HCT116 (cell line): ENCODE results near the gene ECE1. TPM values are rescaled to one million over a fixed set of nuclear protein-coding genes. Genes with fewer than 3 reads are reported as not detected.

Experiments used
- ATAC-seq: fragments of 200-7000 bp; cut with Tn5 transposase; 2 replicates; pipeline ENCODE4 v1.9.1; 2020; ENCODE audit warnings: mild to moderate bottlenecking, moderate library complexity
- BruUV-seq: library from RNA; stranded (reverse); fragments of 400-500 nt; replicated peaks from 2 replicates; lab custom pipeline; 2021; lab: Mats Ljungman, UMichigan
- CTCF ChIA-PET: fragments of 300-600 bp; sonication (Branson Sonifier 250); formaldehyde crosslinking; loops from one replicate; lab custom pipeline; 2021; ENCODE audit warnings: antibody characterized with exemption; lab: Charles Lee
- POLR2A ChIA-PET: fragments of 300-600, 350-600 bp; sonication (Branson Sonifier 250); formaldehyde crosslinking; loops from one replicate; lab custom pipeline; 2021; ENCODE audit warnings: antibody characterized with exemption; lab: Charles Lee
- RAD21 ChIA-PET, 2 experiments: fragments of 300-600 bp; sonication (Branson Sonifier 250); formaldehyde crosslinking; loops; one replicate each; lab custom pipeline; 2023; ENCODE audit warnings: low total read pairs in 2 of 2; ENCODE audit not compliant: uncharacterized antibody in 2 of 2, unreplicated experiment in 2 of 2, low non-redundant PET in 1 of 2; lab: Charles Lee
- DNase-seq: peaks from one replicate; pipeline ENCODE4 v3.0.0-alpha.2; 2010; ENCODE audit warnings: low read depth, low spot score
- H2AFZ ChIP-seq: fragments of 200-600 bp; shearing (Covaris generic), sonication (generic); 2 replicates; pipeline ENCODE4 v1.6.1; 2017; ENCODE audit warnings: low read depth, mixed run types, mixed read lengths, antibody characterized with exemption, low read length; ENCODE audit not compliant: poor library complexity, severe bottlenecking
- H3K27ac ChIP-seq: 2 replicates; pipeline ENCODE4 v1.5.1; 2012; ENCODE audit warnings: low read depth, low read length
- H3K27me3 ChIP-seq: fragments of 200-600 bp; sonication (generic); 2 replicates; pipeline ENCODE4 v1.6.1; 2016; ENCODE audit warnings: mixed run types, low read length, mixed read lengths; ENCODE audit not compliant: insufficient read depth
- H3K36me3 ChIP-seq, 2 experiments: fragments of 200-500 bp in 1 of 2; fragments of 200-600 bp in 1 of 2; sonication (Bioruptor generic) in 1 of 2; sonication (generic) in 1 of 2; 2 replicates each; pipeline versions ENCODE4 v1.5.1 to v1.6.1; 2014 to 2016; ENCODE audit warnings: low read length in 2 of 2, inconsistent platforms in 1 of 2, mixed read lengths in 1 of 2, mixed run types in 1 of 2; ENCODE audit not compliant: insufficient read depth in 2 of 2, control insufficient read depth in 1 of 2
- H3K4me1 ChIP-seq, 2 experiments: fragments of 200-600 bp in 1 of 2; sonication (generic) in 1 of 2; 2 replicates each; pipeline versions ENCODE4 v1.5.1 to v1.6.1; 2012 to 2017; ENCODE audit warnings: low read length in 2 of 2, inconsistent platforms in 1 of 2, mild to moderate bottlenecking in 1 of 2, mixed read lengths in 1 of 2, mixed run types in 1 of 2, moderate library complexity in 1 of 2; ENCODE audit not compliant: insufficient read depth in 2 of 2, control insufficient read depth in 1 of 2
- H3K4me2 ChIP-seq: fragments of 200-600 bp; sonication (generic); 2 replicates; pipeline ENCODE4 v1.6.1; 2017; ENCODE audit warnings: mixed run types, low read length, mixed read lengths
- H3K4me3 ChIP-seq, 2 experiments: fragments of 200-600 bp in 1 of 2; sonication (generic) in 1 of 2; replicated peaks in 1 of 2; 2 replicates each; pipeline ENCODE4 v1.5.1; 2011 to 2016; ENCODE audit warnings: low read length in 2 of 2, control low read depth in 1 of 2, low read depth in 1 of 2, mild to moderate bottlenecking in 1 of 2, mixed read lengths in 1 of 2, mixed run types in 1 of 2
- H3K79me2 ChIP-seq: fragments of 200-600 bp; sonication (generic); 2 replicates; pipeline ENCODE4 v1.6.1; 2017; ENCODE audit warnings: mild to moderate bottlenecking, mixed run types, low read length, moderate library complexity, mixed read lengths; ENCODE audit not compliant: insufficient read depth
- H3K9ac ChIP-seq: fragments of 200-600 bp; sonication (generic); 2 replicates; pipeline ENCODE4 v1.6.1; 2016; ENCODE audit warnings: low read length, mixed read lengths
- H3K9me2 ChIP-seq: fragments of 200-600 bp; sonication (generic), shearing (Covaris generic); 2 replicates; pipeline ENCODE4 v1.6.1; 2017; ENCODE audit warnings: mixed run types, mild to moderate bottlenecking, moderate library complexity; ENCODE audit not compliant: insufficient read depth
- H3K9me3 ChIP-seq, 2 experiments: fragments of 200-500 bp in 1 of 2; fragments of 200-600 bp in 1 of 2; sonication (Bioruptor generic) in 1 of 2; sonication (generic) in 1 of 2; 2 replicates each; pipeline ENCODE4 v1.6.1; 2014 to 2017; ENCODE audit warnings: low read length in 2 of 2, mixed read lengths in 2 of 2, inconsistent platforms in 1 of 2, low read depth in 1 of 2, mild to moderate bottlenecking in 1 of 2, mixed run types in 1 of 2, moderate library complexity in 1 of 2; ENCODE audit not compliant: control insufficient read depth in 1 of 2, insufficient read depth in 1 of 2
- H4K20me1 ChIP-seq: fragments of 200-600 bp; sonication (generic), shearing (Covaris generic); 2 replicates; pipeline ENCODE4 v1.6.1; 2017; ENCODE audit warnings: mixed run types, mild to moderate bottlenecking, moderate library complexity; ENCODE audit not compliant: insufficient read depth
- ATF3 ChIP-seq: IDR thresholded peaks from 2 replicates; pipeline ENCODE4 v1.6.1; 2012
- CEBPB ChIP-seq: IDR thresholded peaks from 2 replicates; pipeline ENCODE4 v1.6.1; 2012; ENCODE audit warnings: low read depth
- EGR1 ChIP-seq: IDR thresholded peaks from 2 replicates; pipeline ENCODE4 v1.6.1; 2012; ENCODE audit warnings: low read depth
- ELF1 ChIP-seq: IDR thresholded peaks from 2 replicates; pipeline ENCODE4 v1.6.1; 2012; ENCODE audit warnings: low read depth, borderline replicate concordance
- EZH2 ChIP-seq: fragments of 200-600 bp; sonication (generic); IDR thresholded peaks from 2 replicates; pipeline ENCODE4 v1.6.1; 2017; ENCODE audit warnings: antibody characterized with exemption, mixed run types
- EZH2phosphoT487 ChIP-seq: fragments of 200-600 bp; IDR thresholded peaks from 2 replicates; pipeline ENCODE4 v1.6.1; 2018; ENCODE audit warnings: antibody characterized with exemption, borderline replicate concordance
- FOSL1 ChIP-seq: IDR thresholded peaks from 2 replicates; pipeline ENCODE4 v1.6.1; 2012; ENCODE audit warnings: low read depth
- MAX ChIP-seq: IDR thresholded peaks from 2 replicates; pipeline ENCODE4 v1.6.1; 2012
- SIN3A ChIP-seq: IDR thresholded peaks from 2 replicates; pipeline ENCODE4 v1.6.1; 2012; ENCODE audit warnings: low read depth
- SP1 ChIP-seq: IDR thresholded peaks from 2 replicates; pipeline ENCODE4 v1.6.1; 2012; ENCODE audit warnings: low read depth
- SRF ChIP-seq: IDR thresholded peaks from 2 replicates; pipeline ENCODE4 v1.6.1; 2012; ENCODE audit warnings: low read depth
- TCF7L2 ChIP-seq: IDR thresholded peaks from 2 replicates; pipeline ENCODE4 v1.7.0; 2011; ENCODE audit warnings: borderline replicate concordance, inconsistent platforms; ENCODE audit not compliant: insufficient read depth, insufficient read length; ENCODE audit errors: extremely low read depth
- intact Hi-C: fragments of 100-400 bp; cut with micrococcal nuclease; formaldehyde crosslinking; loops from 2 replicates; pipeline ENCODE4 v1.10.0; 2022
- total RNA-seq: library from RNA; stranded (reverse); gene quantifications from one replicate; pipeline ENCODE4 v1.2.1, GENCODE V29; 2021; ENCODE audit not compliant: unreplicated experiment

Gene ECE1
- total RNA-seq, 1 experiment from 2014 or later = 66.8 TPM

DNA sequence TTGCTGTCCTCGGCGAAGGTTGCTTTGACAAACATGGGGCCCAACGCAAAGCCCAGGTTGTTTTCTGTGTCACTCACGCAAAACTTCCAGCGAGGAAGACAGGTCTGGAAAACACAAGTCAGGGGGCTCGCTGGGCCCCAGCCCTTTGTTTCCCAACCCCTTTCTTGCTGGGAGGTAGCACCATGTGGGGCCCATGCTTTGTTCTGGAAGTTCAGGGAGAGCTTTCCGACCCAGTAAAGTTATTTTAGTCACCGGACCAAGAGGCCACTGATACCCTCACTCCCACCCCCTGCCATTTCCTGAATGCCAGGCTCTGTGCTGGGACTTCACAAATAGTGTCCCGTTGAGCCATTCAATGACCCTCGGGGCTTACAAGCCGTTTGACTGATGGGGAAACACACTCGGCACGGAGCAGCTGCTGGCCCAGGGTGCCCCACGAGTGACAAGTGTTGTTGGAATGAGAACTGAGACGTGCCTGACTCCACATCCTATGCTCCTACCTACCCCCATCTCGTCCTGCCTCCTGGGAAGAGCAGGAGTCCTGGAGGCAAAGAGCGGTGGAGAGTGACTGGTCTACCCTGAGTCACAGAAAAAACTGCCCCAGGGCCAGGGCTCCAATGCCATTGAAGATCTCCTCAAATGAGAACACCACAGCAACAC lies 52.0 kb downstream of the ECE1 start:
- no peak overlapping the region for H3K9ac ChIP-seq
- no peaks in the 10 kb centered on the region for H3K79me2 ChIP-seq
- no peak for DNase-seq
- no peaks in the 10 kb centered on the region for H3K9me3 ChIP-seq
- no peaks in the 10 kb centered on the region for H4K20me1 ChIP-seq
- no peak overlapping the region for H2AFZ ChIP-seq
- no peak overlapping the region for H3K4me3 ChIP-seq
- CTCF ChIA-PET = interaction anchor here (1.2 to 1.7 kb wide), 2 partner anchors 130 to 132 kb away, joined by 3 to 6 read pairs; no protein-coding TSS in a partner anchor
- no peaks in the 10 kb centered on the region for H3K4me1 ChIP-seq
- H3K9me2 ChIP-seq = no peaks in the 10 kb centered on the region
- peaks cover 3 to 7% of the 10 kb centered on the region in 2 experiments; a peak in 3 of 4 replicates for H3K36me3 ChIP-seq
- POLR2A ChIA-PET = no interaction called here
- intact Hi-C loops = no loop called here
- no peak overlapping the region for H3K4me2 ChIP-seq
- no peak overlapping the region for H3K27ac ChIP-seq
- RAD21 ChIA-PET = no interaction called here
- no peaks in the 10 kb centered on the region for H3K27me3 ChIP-seq
- ATAC-seq = no peak
- no TSS peak for BruUV-seq
- TF ChIP-seq FOSL1 = no peak
- TF ChIP-seq CEBPB = no peak
- TF ChIP-seq SIN3A = no peak
- no peak for TF ChIP-seq EZH2phosphoT487
- no peak for TF ChIP-seq TCF7L2
- no peak for TF ChIP-seq ELF1
- TF ChIP-seq SP1 = no peak
- no peak for TF ChIP-seq EGR1
- TF ChIP-seq SRF = no peak
- no peak for TF ChIP-seq ATF3
- TF ChIP-seq MAX = no peak
- no peak for TF ChIP-seq EZH2
